Lung (tissue), 12 donors: ENCODE measurements around the gene FGF21. TPM values are rescaled to one million over a fixed set of nuclear protein-coding genes. Genes with fewer than 3 reads are reported as not detected.

Experiments used
- ATAC-seq: fragments of 200-7000 bp; cut with Tn5 transposase; one replicate; pipeline ENCODE4 v1.9.1; 2020; ENCODE audit warnings: moderate number of reproducible peaks; ENCODE audit not compliant: insufficient read depth, low FRiP score
- DNase-seq, 3 donors: peaks; one replicate each; pipeline ENCODE4 v3.0.0-alpha.2; 2013 to 2017
- H3K27ac ChIP-seq, 2 donors: one replicate each; pipeline ENCODE4 v1.5.1; 2013; ENCODE audit warnings: mild to moderate bottlenecking in 2 of 2, moderate library complexity in 2 of 2, control low read depth in 1 of 2, inconsistent platforms in 1 of 2, low read depth in 1 of 2, low read length in 1 of 2
- H3K27me3 ChIP-seq, 3 donors: one replicate each; pipeline ENCODE4 v1.5.1; 2013; ENCODE audit warnings: low read length in 2 of 3; ENCODE audit not compliant: control insufficient read depth in 3 of 3, insufficient read depth in 3 of 3
- H3K36me3 ChIP-seq, 4 donors: one replicate each; pipeline ENCODE4 v1.5.1; 2013; ENCODE audit warnings: low read length in 4 of 4, mild to moderate bottlenecking in 1 of 4, moderate library complexity in 1 of 4; ENCODE audit not compliant: control insufficient read depth in 4 of 4, insufficient read depth in 4 of 4
- H3K4me1 ChIP-seq, 5 donors: one replicate each; pipeline ENCODE4 v1.5.1; 2013; ENCODE audit warnings: low read length in 5 of 5, mild to moderate bottlenecking in 2 of 5, moderate library complexity in 1 of 5; ENCODE audit not compliant: control insufficient read depth in 5 of 5, insufficient read depth in 5 of 5
- H3K4me3 ChIP-seq: one replicate; pipeline ENCODE4 v1.5.1; 2013; ENCODE audit warnings: mild to moderate bottlenecking, control low read depth, moderate library complexity
- H3K9ac ChIP-seq, 2 donors: one replicate each; pipeline ENCODE4 v1.5.1; 2013; ENCODE audit warnings: low read length in 2 of 2, control low read depth in 1 of 2; ENCODE audit not compliant: insufficient read depth in 1 of 2
- H3K9me3 ChIP-seq, 4 donors: one replicate each; pipeline ENCODE4 v1.5.1; 2013; ENCODE audit warnings: low read length in 3 of 4, mild to moderate bottlenecking in 1 of 4, moderate library complexity in 1 of 4; ENCODE audit not compliant: control insufficient read depth in 4 of 4, insufficient read depth in 3 of 4
- WGBS, 2 donors: extraction: QIAGEN DNeasy Blood & Tissue Kit; methylation state at CpG; one replicate each; pipeline ENCODE4 v1.1.7; 2013; 5-methylcytosine and 5-hydroxymethylcytosine counted together
- polyA plus RNA-seq, 2 donors: library from polyadenylated mRNA; stranded (reverse); fragments of 200-250 nt; gene quantifications; one replicate each; pipeline ENCODE4 v1.2.1, GENCODE V29; 2013
- total RNA-seq, 2 donors: library from RNA; depleted of rRNA in 1 of 2; stranded (reverse); fragments of >200 nt in 1 of 2; gene quantifications; one replicate each; pipeline ENCODE4 v1.2.1, GENCODE V29; 2014 to 2021
- TF ChIP-seq, protein P1 (sequence below): IDR thresholded peaks from 2 replicates; pipeline ENCODE4 v1.5.1; 2012; ENCODE audit warnings: mild to moderate bottlenecking; ENCODE audit errors: control extremely low read depth, extremely low read depth
- donor health status: control.
- donor health status: control.
- donor health status: Bipolar disorder and iron deficiency.
- donor health status: healthy.
- donor health status: DM: yes; HTN: yes; CAD: no.

FGF21 gene
- total and polyA plus RNA-seq, 4 donors: not detected

DNA sequence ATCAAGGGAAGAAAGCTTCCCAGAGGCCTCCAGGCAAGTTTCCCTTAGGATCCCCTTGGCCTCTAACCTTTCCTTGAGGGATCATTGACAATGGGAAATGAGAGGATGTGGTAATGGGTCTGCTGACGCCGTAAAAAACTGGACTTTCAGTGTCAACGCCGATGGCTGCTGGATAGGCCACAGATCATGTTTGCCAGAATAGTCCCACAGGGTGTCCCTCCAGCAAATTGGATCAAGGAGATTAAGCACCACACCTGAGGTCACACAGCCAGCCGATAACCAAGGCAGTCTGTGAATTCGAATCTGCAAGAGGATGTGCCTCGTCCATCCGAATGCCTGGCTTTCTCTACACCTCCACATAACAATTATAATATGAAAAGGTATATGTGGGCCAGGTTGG lies 37.9 kb downstream of the FGF21 start:
- TF ChIP-seq, protein P1, sequence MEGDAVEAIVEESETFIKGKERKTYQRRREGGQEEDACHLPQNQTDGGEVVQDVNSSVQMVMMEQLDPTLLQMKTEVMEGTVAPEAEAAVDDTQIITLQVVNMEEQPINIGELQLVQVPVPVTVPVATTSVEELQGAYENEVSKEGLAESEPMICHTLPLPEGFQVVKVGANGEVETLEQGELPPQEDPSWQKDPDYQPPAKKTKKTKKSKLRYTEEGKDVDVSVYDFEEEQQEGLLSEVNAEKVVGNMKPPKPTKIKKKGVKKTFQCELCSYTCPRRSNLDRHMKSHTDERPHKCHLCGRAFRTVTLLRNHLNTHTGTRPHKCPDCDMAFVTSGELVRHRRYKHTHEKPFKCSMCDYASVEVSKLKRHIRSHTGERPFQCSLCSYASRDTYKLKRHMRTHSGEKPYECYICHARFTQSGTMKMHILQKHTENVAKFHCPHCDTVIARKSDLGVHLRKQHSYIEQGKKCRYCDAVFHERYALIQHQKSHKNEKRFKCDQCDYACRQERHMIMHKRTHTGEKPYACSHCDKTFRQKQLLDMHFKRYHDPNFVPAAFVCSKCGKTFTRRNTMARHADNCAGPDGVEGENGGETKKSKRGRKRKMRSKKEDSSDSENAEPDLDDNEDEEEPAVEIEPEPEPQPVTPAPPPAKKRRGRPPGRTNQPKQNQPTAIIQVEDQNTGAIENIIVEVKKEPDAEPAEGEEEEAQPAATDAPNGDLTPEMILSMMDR: no peak
- peaks cover 0 to 12% (median 3%) of the 10 kb centered on the region in 5 donors for H3K4me1 ChIP-seq
- H3K36me3 ChIP-seq: no peaks in the 10 kb centered on the region
- H3K27ac ChIP-seq: no peak overlapping the region
- no peaks in the 10 kb centered on the region for H3K27me3 ChIP-seq
- ATAC-seq (no peak), DNase-seq (no peak)
- no peak overlapping the region for H3K4me3 ChIP-seq
- no peak overlapping the region for H3K9ac ChIP-seq
- 76 to 83% methylated on average over 8 of the region's 8 CpGs for WGBS, 2 donors
- H3K9me3 ChIP-seq: no peaks in the 10 kb centered on the region

DNA sequence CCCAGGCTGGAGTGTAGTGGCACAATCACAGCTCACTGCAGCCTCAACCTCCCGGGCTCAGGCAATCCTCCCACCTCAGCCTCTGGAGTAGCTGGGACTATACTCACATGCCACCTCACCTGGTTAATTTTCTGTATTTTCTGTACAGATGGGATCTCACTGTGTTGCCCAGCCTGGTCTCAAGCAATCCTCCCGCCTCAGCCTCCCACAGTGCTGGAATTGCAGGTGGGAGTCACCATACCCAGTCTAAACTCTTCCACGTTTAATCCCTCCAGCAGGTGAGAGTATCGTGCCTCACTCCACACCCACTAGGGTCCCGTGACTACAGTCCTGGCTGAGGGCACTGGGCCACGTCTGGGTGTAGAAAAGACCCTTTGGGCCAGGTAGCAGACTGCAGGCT lies 39.0 kb downstream of the FGF21 start:
- Histone ChIP-seq H3K4me1 (peaks cover 0 to 12% (median 3%) of the 10 kb centered on the region in 5 donors), H3K27ac (no peak overlapping the region), H3K9ac (no peak overlapping the region), H3K4me3 (no peak overlapping the region), H3K27me3 (no peaks in the 10 kb centered on the region), H3K36me3 (no peaks in the 10 kb centered on the region), H3K9me3 (no peaks in the 10 kb centered on the region)
- TF ChIP-seq, protein P1: no peak
- ATAC-seq (no peak), DNase-seq (no peak)
- 83 to 84% methylated on average over 6 of the region's 6 CpGs for WGBS, 2 donors

GRCh38 chr19:48795055-48795684 lies 39.8 kb downstream of the FGF21 start:
- WGBS, 2 donors: 2 to 3% methylated on average over 38 of the region's 38 CpGs
- peak overlapping the region; percentile 51 to 62 for H3K27ac ChIP-seq
- no peaks in the 10 kb centered on the region for H3K9me3 ChIP-seq
- DNase-seq: peak; percentile 95 to 97 (median 97)
- H3K4me3 ChIP-seq: peak overlapping the region; percentile 35
- peaks cover 0 to 12% (median 3%) of the 10 kb centered on the region in 5 donors for H3K4me1 ChIP-seq
- TF ChIP-seq, protein P1: peak; percentile 81
- peaks cover 0 to 2% (median 0%) of the 10 kb centered on the region in 4 donors for H3K36me3 ChIP-seq
- peak overlapping the region; percentile 55 to 95 for H3K9ac ChIP-seq
- H3K27me3 ChIP-seq: no peaks in the 10 kb centered on the region
- peak; percentile 97 for ATAC-seq
